NT2/D1 (cell line): ENCODE measurements around the gene XIRP1.
"Not testable (repeated sequence)": the region's sequence is repeated elsewhere in the genome, so short reads cannot be mapped to it uniquely, and the experiment has no call there.

Experiments used
- DNase-seq: peaks from one replicate; pipeline ENCODE4 v3.0.0-alpha.2; 2011; ENCODE audit warnings: low read depth, low spot score
- H3K27me3 ChIP-seq: 2 replicates; pipeline ENCODE4 v1.6.0; 2011; ENCODE audit warnings: mild to moderate bottlenecking; ENCODE audit not compliant: insufficient read length, insufficient read depth
- H3K36me3 ChIP-seq: 2 replicates; pipeline ENCODE4 v1.6.1; 2011; ENCODE audit warnings: mild to moderate bottlenecking, low read length, mixed read lengths; ENCODE audit not compliant: insufficient read depth, insufficient read length
- H3K4me1 ChIP-seq: 2 replicates; pipeline ENCODE4 v1.5.1; 2011; ENCODE audit not compliant: insufficient read depth, insufficient read length
- H3K4me3 ChIP-seq: 2 replicates; pipeline ENCODE4 v1.5.1; 2011; ENCODE audit warnings: low read depth; ENCODE audit not compliant: insufficient read length
- H3K9ac ChIP-seq: 2 replicates; pipeline ENCODE4 v1.6.0; 2011; ENCODE audit warnings: low read depth; ENCODE audit not compliant: insufficient read length
- H3K9me3 ChIP-seq: 2 replicates; pipeline ENCODE4 v1.5.1; 2011; ENCODE audit warnings: mild to moderate bottlenecking, low read length; ENCODE audit not compliant: insufficient read depth
- SUZ12 ChIP-seq: IDR thresholded peaks from 2 replicates; pipeline ENCODE4 v1.6.1; 2011; ENCODE audit not compliant: insufficient read length, insufficient read depth; ENCODE audit errors: extremely low read depth
- YY1 ChIP-seq: IDR thresholded peaks from 2 replicates; pipeline ENCODE4 v1.6.1; 2011; ENCODE audit not compliant: insufficient read length, insufficient read depth
- ZNF274 ChIP-seq: IDR thresholded peaks from 2 replicates; pipeline ENCODE4 v1.6.1; 2011; ENCODE audit warnings: mild to moderate bottlenecking, low read depth, low read length

XIRP1 gene

DNA sequence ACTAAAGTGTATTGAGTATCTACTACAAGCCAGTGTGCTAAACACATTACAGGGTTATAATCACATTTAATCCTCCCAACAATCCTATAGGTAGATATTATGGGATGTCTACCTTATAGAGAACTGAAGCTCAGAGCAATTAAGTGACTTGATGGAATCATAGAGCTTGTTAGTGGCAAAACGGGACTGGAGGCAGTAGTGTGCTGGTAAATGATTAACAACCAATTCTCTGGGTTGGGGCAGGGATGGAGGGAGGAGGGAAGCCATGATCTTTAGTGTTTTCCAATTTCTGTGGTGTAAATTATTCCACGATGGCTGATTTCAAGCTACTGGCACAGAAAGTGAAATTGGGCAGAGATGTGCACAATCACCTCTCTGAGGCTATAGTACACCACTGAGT lies 20.5 kb downstream of the XIRP1 start:
- no peaks in the 10 kb centered on the region for H3K36me3 ChIP-seq
- no peaks in the 10 kb centered on the region for H3K27me3 ChIP-seq
- TF ChIP-seq ZNF274 (no peak), SUZ12 (no peak), YY1 (no peak)
- H3K9me3 ChIP-seq = peaks cover 3% of the 10 kb centered on the region; the same call in 1 of the 2 replicates
- H3K4me3 ChIP-seq = no peak overlapping the region
- H3K9ac ChIP-seq = no peak overlapping the region
- no peak for DNase-seq
- H3K4me1 ChIP-seq = peaks cover 6% of the 10 kb centered on the region

DNA sequence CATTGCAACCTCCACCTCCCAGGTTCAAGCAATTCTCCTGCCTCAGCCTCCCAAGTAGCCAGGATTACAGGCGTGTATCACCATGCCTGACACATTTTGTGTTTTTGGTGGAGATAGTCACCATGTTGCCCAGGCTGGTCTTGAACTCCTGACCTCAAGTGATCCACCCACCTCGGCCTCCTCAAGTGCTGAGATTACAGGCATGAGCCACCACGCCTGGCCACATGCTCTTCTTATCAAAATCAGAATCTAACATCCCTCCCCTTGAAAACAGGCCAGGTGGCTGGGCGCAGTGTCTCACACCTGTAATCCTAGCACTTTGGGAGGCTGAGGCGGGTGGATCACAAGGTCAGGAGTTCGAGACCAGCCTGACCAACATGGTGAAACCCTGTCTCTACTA lies 21.5 kb downstream of the XIRP1 start:
- not testable (repeated sequence) for H3K4me1 ChIP-seq, H3K27me3 ChIP-seq, H3K36me3 ChIP-seq, DNase-seq, H3K4me3 ChIP-seq, H3K9ac ChIP-seq, H3K9me3 ChIP-seq

DNA sequence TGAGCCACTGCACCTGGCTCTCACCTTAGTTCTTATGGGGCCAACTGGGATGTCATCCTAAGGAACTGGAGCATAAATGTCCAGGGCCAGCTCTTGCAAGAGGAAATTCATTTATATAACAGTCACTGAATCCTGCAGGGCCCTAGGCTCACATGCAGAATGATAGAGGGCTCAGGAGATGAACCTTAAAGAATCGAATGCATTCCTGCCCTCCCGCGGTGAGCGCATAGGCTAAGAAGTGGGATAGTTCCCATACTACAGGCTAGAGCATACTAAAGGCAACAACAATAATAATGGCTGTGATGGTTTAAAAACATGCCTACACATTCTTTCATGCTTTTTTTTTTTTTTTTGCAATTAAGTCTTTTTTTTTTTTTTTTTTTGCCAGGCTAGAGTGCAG lies 21.9 kb downstream of the XIRP1 start:
- no peak overlapping the region for H3K9ac ChIP-seq
- DNase-seq = peak; percentile 60
- TF ChIP-seq SUZ12 (no peak), ZNF274 (no peak), YY1 (no peak)
- peaks cover 2% of the 10 kb centered on the region for H3K4me1 ChIP-seq
- peaks cover 3% of the 10 kb centered on the region; the same call in 1 of the 2 replicates for H3K9me3 ChIP-seq
- H3K4me3 ChIP-seq = no peak overlapping the region
- H3K36me3 ChIP-seq = no peaks in the 10 kb centered on the region
- H3K27me3 ChIP-seq = no peaks in the 10 kb centered on the region

DNA sequence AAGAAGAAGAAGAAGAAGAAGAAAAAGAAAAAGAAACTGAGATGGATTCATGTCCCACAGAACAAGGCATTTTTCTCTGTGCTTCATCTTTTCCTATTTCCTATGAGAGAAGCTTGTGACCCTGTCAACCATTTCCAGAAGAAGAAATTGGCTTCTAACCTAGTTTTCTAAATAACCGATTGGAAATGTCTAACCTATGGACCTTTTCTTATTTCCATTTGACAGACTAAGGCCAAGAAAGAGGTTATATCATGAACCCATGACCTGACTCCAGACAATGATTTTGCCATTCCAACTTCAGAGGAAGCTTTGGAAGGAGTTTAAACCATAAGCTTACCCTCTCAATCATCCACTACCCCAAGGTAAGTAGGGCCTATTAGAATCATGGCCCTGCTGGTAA lies 22.7 kb downstream of the XIRP1 start:
- DNase-seq = no peak
- peaks cover 2% of the 10 kb centered on the region for H3K4me1 ChIP-seq
- TF ChIP-seq YY1 (no peak), SUZ12 (no peak), ZNF274 (no peak)

DNA sequence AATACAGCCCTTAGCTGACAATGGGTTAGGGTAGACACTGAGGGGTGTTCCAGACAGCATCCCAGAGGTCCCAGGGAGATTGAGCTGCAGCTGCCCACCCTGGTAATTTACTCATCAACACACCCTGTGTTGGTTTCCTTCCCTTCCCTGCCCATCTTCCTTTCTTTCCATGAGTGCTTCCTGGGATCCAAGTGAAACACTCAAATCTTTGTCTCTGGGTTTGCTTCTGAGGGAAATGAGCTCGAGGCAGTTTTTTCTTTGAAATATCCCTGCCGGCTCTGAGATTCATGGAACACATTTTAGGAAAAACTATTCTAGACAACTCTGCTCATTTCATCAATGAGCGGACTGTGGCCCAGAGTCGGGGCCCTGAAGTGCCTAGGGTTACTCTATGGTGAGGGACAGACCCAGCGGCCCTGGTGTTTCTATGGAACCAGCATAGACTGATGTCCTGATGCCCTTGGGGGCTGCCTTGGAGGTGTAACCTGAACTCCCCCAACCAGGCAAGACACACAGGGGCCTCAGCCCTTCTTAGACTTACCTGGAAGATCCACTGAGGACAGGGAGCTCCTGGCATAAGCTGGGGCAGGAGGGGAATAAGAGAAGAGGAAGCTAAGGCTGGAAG lies 24.1 kb downstream of the XIRP1 start:
- H3K4me1 ChIP-seq = peaks cover 2% of the 10 kb centered on the region

More for the DNA sequence above, 22.7 kb downstream of the XIRP1 start:
- Histone ChIP-seq H3K27me3 (no peaks in the 10 kb centered on the region), H3K4me3 (no peak overlapping the region), H3K9ac (no peak overlapping the region), H3K9me3 (peaks cover 3% of the 10 kb centered on the region; the same call in 1 of the 2 replicates), H3K36me3 (no peaks in the 10 kb centered on the region)

DNA sequence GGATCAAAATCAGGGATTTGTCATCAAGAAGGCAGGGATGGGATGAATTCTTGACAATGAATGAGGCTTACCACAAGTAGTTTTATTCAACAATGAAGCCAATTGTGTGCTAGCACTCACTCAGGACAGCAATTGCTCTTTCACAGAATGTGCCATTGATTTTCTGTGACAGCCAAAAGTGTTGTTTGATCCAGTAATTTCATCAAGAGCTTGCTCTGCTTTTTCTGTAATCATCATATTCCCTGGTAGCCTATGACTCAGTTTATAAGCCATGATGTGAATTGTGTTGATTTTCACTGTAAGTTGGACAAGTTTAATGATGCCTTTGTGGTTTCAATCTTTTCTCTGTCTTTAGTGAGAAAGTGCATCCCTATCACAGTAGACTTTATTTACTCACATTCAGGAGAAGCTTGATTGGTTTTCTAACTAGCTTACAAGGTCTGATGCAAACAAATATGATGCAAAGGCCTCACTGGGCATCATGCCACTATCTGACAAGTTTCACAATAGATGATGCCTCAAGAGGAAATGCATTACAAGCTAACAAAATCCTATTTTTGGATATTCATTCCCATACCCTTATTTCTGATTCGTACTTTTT lies 25.4 kb downstream of the XIRP1 start:
- Histone ChIP-seq H3K9me3 (peaks cover 5% of the 10 kb centered on the region; the same call in 1 of the 2 replicates), H3K36me3 (no peaks in the 10 kb centered on the region), H3K4me3 (no peak overlapping the region), H3K9ac (no peak overlapping the region), H3K27me3 (no peaks in the 10 kb centered on the region), H3K4me1 (peaks cover 2% of the 10 kb centered on the region)
- no peak for DNase-seq
- no peak for TF ChIP-seq ZNF274
- TF ChIP-seq YY1 = no peak
- TF ChIP-seq SUZ12 = no peak

More for the DNA sequence above, 24.1 kb downstream of the XIRP1 start:
- no peak for TF ChIP-seq ZNF274
- no peak for TF ChIP-seq SUZ12
- TF ChIP-seq YY1 = no peak
- H3K36me3 ChIP-seq = no peaks in the 10 kb centered on the region
- no peak for DNase-seq
- no peak overlapping the region for H3K4me3 ChIP-seq
- H3K9ac ChIP-seq = no peak overlapping the region
- H3K9me3 ChIP-seq = peaks cover 2% of the 10 kb centered on the region; the same call in 1 of the 2 replicates
- no peaks in the 10 kb centered on the region for H3K27me3 ChIP-seq

DNA sequence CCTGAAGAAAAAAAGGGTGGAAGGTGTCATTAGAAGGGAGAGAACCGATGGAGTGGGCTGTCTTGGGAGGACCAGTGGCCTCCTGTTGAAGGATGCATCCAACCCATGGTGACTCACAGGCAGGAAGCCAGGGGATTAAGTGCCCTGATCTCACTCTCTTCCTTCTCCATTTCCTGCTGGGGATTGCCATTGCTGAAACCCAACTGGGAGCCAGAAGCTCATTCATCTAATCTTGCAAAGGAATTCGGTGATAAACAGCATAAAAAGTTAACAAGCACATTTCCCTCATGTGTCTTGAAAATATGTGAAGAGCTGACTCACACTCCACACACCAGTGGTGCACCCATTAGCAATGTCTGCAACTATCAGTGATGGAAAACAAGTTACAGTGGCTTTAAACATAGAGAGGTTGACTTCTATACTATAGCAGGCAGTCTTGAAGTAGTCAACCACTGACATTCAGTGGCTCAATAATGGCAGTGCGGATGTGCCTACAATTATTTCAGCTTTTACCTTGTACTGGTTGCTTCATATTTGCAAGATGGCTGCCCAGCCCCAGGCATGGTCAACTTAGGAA lies 26.2 kb downstream of the XIRP1 start:
- no peaks in the 10 kb centered on the region for H3K36me3 ChIP-seq
- H3K9me3 ChIP-seq = peaks cover 5% of the 10 kb centered on the region; the same call in 1 of the 2 replicates
- no peaks in the 10 kb centered on the region for H3K27me3 ChIP-seq
- H3K4me3 ChIP-seq = no peak overlapping the region
- H3K4me1 ChIP-seq = peaks cover 2% of the 10 kb centered on the region
- TF ChIP-seq ZNF274 = no peak
- no peak for TF ChIP-seq YY1
- no peak for DNase-seq
- no peak overlapping the region for H3K9ac ChIP-seq
